HepG2 (cell line): ENCODE measurements around the gene PIM3. TPM values are rescaled to one million over a fixed set of nuclear protein-coding genes. Genes with fewer than 3 reads are reported as not detected.

ENCODE experiments used
- ATAC-seq: fragments of 200-7000 bp; cut with Tn5 transposase; 3 replicates; pipeline ENCODE4 v1.9.1; 2020; ENCODE audit warnings: mild to moderate bottlenecking, moderate library complexity
- BruUV-seq: library from RNA; stranded (reverse); fragments of 400-500 nt; replicated peaks from 2 replicates; lab custom pipeline; 2021; lab: Mats Ljungman, UMichigan
- CTCF ChIA-PET: fragments of 300-600 bp; formaldehyde crosslinking; extraction: SDS; loops from one replicate; lab custom pipeline; 2021; ENCODE audit warnings: low total read pairs, inconsistent platforms, low intra/inter-chr PET ratio; lab: Yijun Ruan, JAX
- POLR2A ChIA-PET: fragments of 350-600 bp; sonication (Branson Sonifier 250); formaldehyde crosslinking; loops from one replicate; lab custom pipeline; 2020; ENCODE audit warnings: antibody characterized with exemption, inconsistent platforms; lab: Yijun Ruan, JAX
- DNase-seq: peaks from one replicate; pipeline ENCODE4 v3.0.0-alpha.2; 2015; ENCODE audit warnings: low spot score
- FAIRE-seq: peaks from 3 replicates; lab custom pipeline; 2011; peaks lifted over from hg19 to GRCh38; lab: Jason Lieb, UNC
- H2AFZ ChIP-seq: one replicate; pipeline ENCODE4 v1.6.1; 2011; ENCODE audit warnings: low read length, inconsistent platforms
- H3K27ac ChIP-seq: fragments of 300-600 bp; 3 replicates; pipeline ENCODE4 v1.8.0; 2011; ENCODE audit warnings: mixed run types, mild to moderate bottlenecking, mixed read lengths, low read length, inconsistent platforms; ENCODE audit not compliant: insufficient read depth; ENCODE audit errors: extremely low read length
- H3K27me3 ChIP-seq, 2 experiments: fragments of 200-600 bp in 1 of 2; 2 replicates in 1 of 2; 3 replicates in 1 of 2; pipeline versions ENCODE4 v1.6.0 to v1.8.0; 2011; ENCODE audit warnings: low read length in 2 of 2, mild to moderate bottlenecking in 2 of 2, moderate library complexity in 2 of 2, inconsistent platforms in 1 of 2; ENCODE audit not compliant: insufficient read depth in 2 of 2, control insufficient read depth in 1 of 2
- H3K36me3 ChIP-seq, 2 experiments: fragments of 200-600 bp in 1 of 2; replicated peaks in 1 of 2; 2 replicates in 1 of 2; 3 replicates in 1 of 2; pipeline versions ENCODE4 v1.5.1 to v1.8.0; 2011; ENCODE audit warnings: low read length in 2 of 2, inconsistent platforms in 1 of 2; ENCODE audit not compliant: insufficient read depth in 2 of 2, control insufficient read depth in 1 of 2
- H3K4me1 ChIP-seq: 2 replicates; pipeline ENCODE4 v1.5.1; 2012; ENCODE audit warnings: low read length, inconsistent platforms; ENCODE audit not compliant: insufficient read depth
- H3K4me2 ChIP-seq: 2 replicates; pipeline ENCODE4 v1.6.0; 2011; ENCODE audit warnings: low read depth, low read length, inconsistent platforms
- H3K4me3 ChIP-seq, 3 experiments: fragments of 200-600 bp in 1 of 3; sonication (generic), shearing (Covaris generic) in 1 of 3; replicated peaks in 1 of 3; 2 replicates each; pipeline ENCODE4 v1.5.1; 2011 to 2016; ENCODE audit warnings: low read length in 3 of 3, inconsistent platforms in 2 of 3, low read depth in 2 of 3, mild to moderate bottlenecking in 2 of 3, control low read depth in 1 of 3, mixed read lengths in 1 of 3; ENCODE audit not compliant: insufficient read depth in 1 of 3
- H3K79me2 ChIP-seq: one replicate; pipeline ENCODE4 v1.6.1; 2011; ENCODE audit warnings: low read length, inconsistent platforms; ENCODE audit not compliant: insufficient read depth
- H3K9ac ChIP-seq: 2 replicates; pipeline ENCODE4 v1.6.0; 2011; ENCODE audit warnings: mild to moderate bottlenecking, low read depth, low read length, inconsistent platforms; ENCODE audit not compliant: insufficient read depth
- H3K9me3 ChIP-seq: 2 replicates; pipeline ENCODE4 v1.5.1; 2012; ENCODE audit warnings: mild to moderate bottlenecking, low read length
- H4K20me1 ChIP-seq: 2 replicates; pipeline ENCODE4 v1.6.0; 2011; ENCODE audit warnings: inconsistent platforms, mild to moderate bottlenecking, low read length, moderate library complexity; ENCODE audit not compliant: insufficient read depth
- BHLHE40 ChIP-seq: IDR thresholded peaks from 2 replicates; pipeline ENCODE4 v1.6.1; 2011; ENCODE audit warnings: low read length, improper control_type of control experiment
- CBFB ChIP-seq: sonication (generic); formaldehyde crosslinking; IDR thresholded peaks from 2 replicates; pipeline ENCODE4 v1.4.0; 2020; ENCODE audit warnings: missing genetic modification reagents
- MED13 ChIP-seq: sonication (generic); formaldehyde crosslinking; IDR thresholded peaks from 2 replicates; pipeline ENCODE4 v1.5.0; 2020; ENCODE audit warnings: missing genetic modification reagents
- MXD4 ChIP-seq: IDR thresholded peaks from 2 replicates; pipeline ENCODE4 v1.6.1; 2016; ENCODE audit warnings: mild to moderate bottlenecking, missing biosample characterization, missing genetic modification reagents
- PLRG1 ChIP-seq: fragments of 450-650 bp; conservative IDR thresholded peaks from 2 replicates; pipeline ENCODE4 v1.6.1; 2016
- PTBP1 ChIP-seq: fragments of 200-400 bp; formaldehyde crosslinking; IDR thresholded peaks from 2 replicates; pipeline ENCODE4 v1.6.1; 2018; ENCODE audit warnings: low read length, low read depth; ENCODE audit not compliant: poor library complexity, severe bottlenecking
- RBAK ChIP-seq: sonication (generic); formaldehyde crosslinking; IDR thresholded peaks from 2 replicates; pipeline ENCODE4 v1.5.1; 2020; ENCODE audit warnings: mild to moderate bottlenecking, missing genetic modification reagents
- SALL1 ChIP-seq: sonication (generic); formaldehyde crosslinking; IDR thresholded peaks from 2 replicates; pipeline ENCODE4 v1.8.0; 2022; ENCODE audit warnings: mild to moderate bottlenecking, missing genetic modification reagents
- SAP130 ChIP-seq: IDR thresholded peaks from 2 replicates; pipeline ENCODE4 v1.6.1; 2016; ENCODE audit warnings: low read depth
- ZNF547 ChIP-seq: sonication (generic); formaldehyde crosslinking; IDR thresholded peaks from 2 replicates; pipeline ENCODE4 v1.5.1; 2020; ENCODE audit warnings: mild to moderate bottlenecking, missing genetic modification reagents
- WGBS: methylation state at CpG from one replicate; pipeline ENCODE4 v1.1.6; 2017; ENCODE audit warnings: low lambda C conversion rate; 5-methylcytosine and 5-hydroxymethylcytosine counted together
- in situ Hi-C: cut with HindIII; loops from 2 replicates; pipeline ENCODE4 v1.10.0; 2017; ENCODE audit warnings: low pct_unique_long_range_greater_than_20kb; ENCODE audit not compliant: extremely low pct_ligation_motif_present
- intact Hi-C: fragments of 100-400 bp; cut with micrococcal nuclease; formaldehyde crosslinking; loops from one replicate; pipeline ENCODE4 v1.10.0; 2022; ENCODE audit not compliant: unreplicated experiment
- polyA plus RNA-seq, 8 experiments: library from polyadenylated mRNA; depleted of rRNA in 3 of 8; stranded (reverse) in 7 of 8; unstranded in 1 of 8; fragments of >200 nt; fragmentation: Illumina TruSeq in 4 of 8; extraction: Trizol in 4 of 8; gene quantifications; 2 replicates each; pipeline versions ENCODE4 v1.2.1 to v1.2.3, GENCODE V29; 2011 to 2016; ENCODE audit warnings: low read depth in 4 of 8, missing spikeins in 1 of 8, mixed read lengths in 1 of 8; ENCODE audit not compliant: insufficient read depth in 1 of 8
- total RNA-seq, 5 experiments: library from RNA; depleted of rRNA; stranded (reverse); fragments of >200 nt; fragmentation: Illumina TruSeq; extraction: Trizol; gene quantifications; 2 replicates each; pipeline ENCODE4 v1.2.3, GENCODE V29; 2016; ENCODE audit warnings: low read depth in 1 of 5
- TF ChIP-seq, protein P1 (sequence below): sonication (generic); formaldehyde crosslinking; IDR thresholded peaks from 2 replicates; pipeline ENCODE4 v1.9.0; 2022; ENCODE audit warnings: low read depth, missing genetic modification reagents
- TF ChIP-seq, protein P2 (sequence below): sonication (generic); formaldehyde crosslinking; IDR thresholded peaks from 2 replicates; pipeline ENCODE4 v1.4.0; 2020; ENCODE audit warnings: missing genetic modification reagents, borderline replicate concordance

Gene PIM3
- total and polyA plus RNA-seq, 2 of the 13 experiments (the other 11 are each of a cell fraction or from before 2014, with no cell fraction given), result 21.6 to 31.2 TPM

DNA sequence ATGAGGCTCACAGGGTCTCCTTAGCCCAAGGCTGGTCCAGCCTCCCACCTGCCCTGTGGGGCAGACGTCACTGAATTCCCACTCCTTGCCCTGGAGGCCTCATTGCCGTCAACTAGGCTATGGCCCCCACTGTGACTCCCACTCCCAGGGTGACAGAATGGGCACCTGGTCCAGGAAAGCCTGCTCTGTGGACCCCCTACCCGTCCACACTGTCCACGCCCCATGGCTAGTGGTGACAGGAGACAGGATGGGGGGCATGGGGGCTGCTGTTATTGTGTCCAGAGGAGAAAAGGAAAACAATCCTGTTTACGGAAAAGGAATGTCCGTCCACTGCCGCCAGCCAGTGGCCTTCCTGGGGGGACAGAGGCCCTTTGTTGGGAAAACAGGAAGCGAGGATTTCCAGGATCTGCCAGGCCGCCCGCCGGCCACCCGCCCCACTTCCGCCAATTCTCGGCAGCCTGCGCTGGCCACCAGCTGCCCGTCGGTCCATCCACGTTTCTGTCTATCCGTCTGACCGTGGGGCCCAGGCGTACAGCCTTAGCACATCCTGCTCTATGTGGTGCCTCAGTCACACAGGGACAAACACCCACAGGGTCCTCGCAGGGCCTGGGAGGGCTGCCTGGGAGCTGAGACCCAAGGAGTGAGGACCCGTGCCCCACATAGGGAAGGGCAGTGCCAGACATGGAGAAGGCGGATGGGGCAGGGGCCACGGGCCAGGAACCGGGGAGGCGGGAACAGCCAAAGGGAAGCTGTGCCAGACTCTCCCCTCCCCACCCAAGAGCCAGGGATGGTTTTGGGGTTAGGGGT, 22.6 kb upstream of the PIM3 start (continued):
- TF ChIP-seq CBFB (CRISPR knock-in tag), result no peak
- no peak for TF ChIP-seq ZNF547 (CRISPR knock-in tag)
- TF ChIP-seq, protein P1, sequence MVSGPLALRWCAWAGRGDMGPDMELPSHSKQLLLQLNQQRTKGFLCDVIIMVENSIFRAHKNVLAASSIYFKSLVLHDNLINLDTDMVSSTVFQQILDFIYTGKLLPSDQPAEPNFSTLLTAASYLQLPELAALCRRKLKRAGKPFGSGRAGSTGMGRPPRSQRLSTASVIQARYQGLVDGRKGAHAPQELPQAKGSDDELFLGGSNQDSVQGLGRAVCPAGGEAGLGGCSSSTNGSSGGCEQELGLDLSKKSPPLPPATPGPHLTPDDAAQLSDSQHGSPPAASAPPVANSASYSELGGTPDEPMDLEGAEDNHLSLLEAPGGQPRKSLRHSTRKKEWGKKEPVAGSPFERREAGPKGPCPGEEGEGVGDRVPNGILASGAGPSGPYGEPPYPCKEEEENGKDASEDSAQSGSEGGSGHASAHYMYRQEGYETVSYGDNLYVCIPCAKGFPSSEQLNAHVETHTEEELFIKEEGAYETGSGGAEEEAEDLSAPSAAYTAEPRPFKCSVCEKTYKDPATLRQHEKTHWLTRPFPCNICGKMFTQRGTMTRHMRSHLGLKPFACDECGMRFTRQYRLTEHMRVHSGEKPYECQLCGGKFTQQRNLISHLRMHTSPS, result peak; percentile 82
- no peak for TF ChIP-seq PTBP1
- peak; percentile 88 for TF ChIP-seq SAP130 (CRISPR knock-in tag)

DNA sequence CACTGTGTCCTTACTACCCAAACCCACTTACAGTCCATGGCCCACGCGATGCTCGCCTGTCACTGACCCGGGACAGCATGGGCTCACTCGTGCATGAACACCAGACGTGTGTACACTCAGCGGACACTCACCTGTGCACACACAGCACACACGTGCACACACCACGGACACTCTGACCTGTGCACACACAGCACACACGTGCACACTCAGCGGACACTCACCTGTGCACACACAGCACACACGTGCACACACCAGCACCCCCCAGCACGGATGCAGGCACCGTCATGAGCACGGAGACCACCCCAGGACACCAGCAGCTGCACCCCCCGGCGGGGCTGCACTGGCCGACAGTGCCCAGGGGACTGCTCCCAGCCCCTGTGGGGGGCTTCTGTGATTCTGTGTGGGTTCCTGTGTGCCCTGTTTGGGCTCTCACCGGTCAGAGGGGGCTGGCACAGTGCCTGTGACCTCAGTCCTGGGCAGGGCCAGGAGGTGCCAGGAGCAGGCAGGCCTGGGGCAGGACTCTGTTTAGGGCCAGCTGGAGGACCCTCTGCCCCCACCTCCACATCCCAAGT, 21.9 kb upstream of the PIM3 start:
- Histone ChIP-seq H4K20me1 (no peaks in the 10 kb centered on the region), H3K9me3 (no peaks in the 10 kb centered on the region), H3K36me3 (no peaks in the 10 kb centered on the region), H2AFZ (no peak overlapping the region), H3K9ac (peak overlapping the region; percentile 24; the same call in 1 of the 2 replicates), H3K27ac (peak overlapping the region; percentile 80), H3K4me1 (peaks cover 86% of the 10 kb centered on the region), H3K4me3 (peak overlapping the region in 1 of 3 experiments; percentile 63; a peak in 1 of 6 replicates), H3K4me2 (peak overlapping the region; percentile 77), H3K79me2 (peaks cover under 1% of the 10 kb centered on the region), H3K27me3 (no peaks in the 10 kb centered on the region; a peak in 1 of 5 replicates)
- no TSS peak for BruUV-seq
- FAIRE-seq (no peak), DNase-seq (no peak), ATAC-seq (no peak)
- ChIA-PET POLR2A (interaction anchor here (2.1 to 10.5 kb wide), 5 partner anchors 13 to 32 kb away, joined by 6 to 283 read pairs (median 59); partner anchors contain the start of gene PIM3), CTCF (no interaction called here)
- in situ Hi-C loops (no loop called here), intact Hi-C loops (loop anchor here (1.0 kb wide), 1 partner anchor 10 kb away; no protein-coding TSS in a partner anchor)
- 96% methylated on average over 13 of the region's 19 CpGs for WGBS
- TF ChIP-seq PLRG1, result no peak
- TF ChIP-seq MXD4 (CRISPR knock-in tag), result no peak
- no peak for TF ChIP-seq RBAK
- TF ChIP-seq SALL1 (CRISPR knock-in tag), result no peak
- TF ChIP-seq, protein P2, sequence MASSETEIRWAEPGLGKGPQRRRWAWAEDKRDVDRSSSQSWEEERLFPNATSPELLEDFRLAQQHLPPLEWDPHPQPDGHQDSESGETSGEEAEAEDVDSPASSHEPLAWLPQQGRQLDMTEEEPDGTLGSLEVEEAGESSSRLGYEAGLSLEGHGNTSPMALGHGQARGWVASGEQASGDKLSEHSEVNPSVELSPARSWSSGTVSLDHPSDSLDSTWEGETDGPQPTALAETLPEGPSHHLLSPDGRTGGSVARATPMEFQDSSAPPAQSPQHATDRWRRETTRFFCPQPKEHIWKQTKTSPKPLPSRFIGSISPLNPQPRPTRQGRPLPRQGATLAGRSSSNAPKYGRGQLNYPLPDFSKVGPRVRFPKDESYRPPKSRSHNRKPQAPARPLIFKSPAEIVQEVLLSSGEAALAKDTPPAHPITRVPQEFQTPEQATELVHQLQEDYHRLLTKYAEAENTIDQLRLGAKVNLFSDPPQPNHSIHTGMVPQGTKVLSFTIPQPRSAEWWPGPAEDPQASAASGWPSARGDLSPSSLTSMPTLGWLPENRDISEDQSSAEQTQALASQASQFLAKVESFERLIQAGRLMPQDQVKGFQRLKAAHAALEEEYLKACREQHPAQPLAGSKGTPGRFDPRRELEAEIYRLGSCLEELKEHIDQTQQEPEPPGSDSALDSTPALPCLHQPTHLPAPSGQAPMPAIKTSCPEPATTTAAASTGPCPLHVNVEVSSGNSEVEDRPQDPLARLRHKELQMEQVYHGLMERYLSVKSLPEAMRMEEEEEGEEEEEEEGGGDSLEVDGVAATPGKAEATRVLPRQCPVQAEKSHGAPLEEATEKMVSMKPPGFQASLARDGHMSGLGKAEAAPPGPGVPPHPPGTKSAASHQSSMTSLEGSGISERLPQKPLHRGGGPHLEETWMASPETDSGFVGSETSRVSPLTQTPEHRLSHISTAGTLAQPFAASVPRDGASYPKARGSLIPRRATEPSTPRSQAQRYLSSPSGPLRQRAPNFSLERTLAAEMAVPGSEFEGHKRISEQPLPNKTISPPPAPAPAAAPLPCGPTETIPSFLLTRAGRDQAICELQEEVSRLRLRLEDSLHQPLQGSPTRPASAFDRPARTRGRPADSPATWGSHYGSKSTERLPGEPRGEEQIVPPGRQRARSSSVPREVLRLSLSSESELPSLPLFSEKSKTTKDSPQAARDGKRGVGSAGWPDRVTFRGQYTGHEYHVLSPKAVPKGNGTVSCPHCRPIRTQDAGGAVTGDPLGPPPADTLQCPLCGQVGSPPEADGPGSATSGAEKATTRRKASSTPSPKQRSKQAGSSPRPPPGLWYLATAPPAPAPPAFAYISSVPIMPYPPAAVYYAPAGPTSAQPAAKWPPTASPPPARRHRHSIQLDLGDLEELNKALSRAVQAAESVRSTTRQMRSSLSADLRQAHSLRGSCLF (CRISPR knock-in tag), result no peak
- TF ChIP-seq MED13 (CRISPR knock-in tag), result no peak
- 0 out of 2 replicates have a peak, but pooled peaks have one; percentile 19 for TF ChIP-seq BHLHE40
